Ishikawa (cell line): ENCODE results near the gene GANAB.

ENCODE experiments used
- CREB1 ChIP-seq: IDR thresholded peaks from 2 replicates; pipeline ENCODE4 v1.6.1; 2012; ENCODE audit warnings: low read depth
- EGR1 ChIP-seq: IDR thresholded peaks from 2 replicates; pipeline ENCODE4 v1.6.1; 2012
- EP300 ChIP-seq: IDR thresholded peaks from 2 replicates; pipeline ENCODE4 v1.6.1; 2012; ENCODE audit warnings: borderline replicate concordance
- FOXM1 ChIP-seq: IDR thresholded peaks from 2 replicates; pipeline ENCODE4 v1.6.1; 2012; ENCODE audit warnings: low read depth, borderline replicate concordance
- MAX ChIP-seq: IDR thresholded peaks from 2 replicates; pipeline ENCODE4 v1.6.1; 2012
- RAD21 ChIP-seq: IDR thresholded peaks from 2 replicates; pipeline ENCODE4 v1.6.1; 2012; ENCODE audit warnings: low read depth
- REST ChIP-seq: IDR thresholded peaks from 2 replicates; pipeline ENCODE4 v1.6.1; 2012; ENCODE audit warnings: low read depth, mild to moderate bottlenecking
- TAF1 ChIP-seq: IDR thresholded peaks from 2 replicates; pipeline ENCODE4 v1.6.1; 2012; ENCODE audit warnings: low read depth, mild to moderate bottlenecking
- TCF12 ChIP-seq: IDR thresholded peaks from 2 replicates; pipeline ENCODE4 v1.6.1; 2012; ENCODE audit warnings: low read depth
- TEAD4 ChIP-seq: IDR thresholded peaks from 2 replicates; pipeline ENCODE4 v1.6.1; 2012
- YY1 ChIP-seq: IDR thresholded peaks from 2 replicates; pipeline ENCODE4 v1.6.1; 2012; ENCODE audit warnings: low read depth
- ZBTB7A ChIP-seq: IDR thresholded peaks from 2 replicates; pipeline ENCODE4 v1.6.1; 2012; ENCODE audit warnings: low read depth

- TF ChIP-seq REST, result no peak
- TF ChIP-seq ZBTB7A, result no peak
- no peak for TF ChIP-seq EGR1
- TF ChIP-seq YY1, result no peak
- no peak for TF ChIP-seq TAF1
- TF ChIP-seq EP300, result no peak
- no peak for TF ChIP-seq CREB1
- TF ChIP-seq TEAD4, result no peak
- TF ChIP-seq FOXM1, result no peak
- TF ChIP-seq MAX, result no peak
- TF ChIP-seq TCF12, result no peak
- TF ChIP-seq RAD21, result peak; percentile 69
Measured at GRCh38 chr11:62694455-62695167, 48.2 kb upstream of the GANAB start.
